Liver (tissue), 9 donors: ENCODE data around the gene OR1E2. TPM values are rescaled to one million over a fixed set of nuclear protein-coding genes. Genes with fewer than 3 reads are reported as not detected.

Experiments used
- DNase-seq: peaks from one replicate; pipeline ENCODE4 v3.0.0-alpha.2; 2017; ENCODE audit warnings: low spot score
- H3K27ac ChIP-seq, 2 donors: one replicate each; pipeline ENCODE4 v1.7.0; 2013; ENCODE audit warnings: inconsistent platforms in 2 of 2, low read length in 2 of 2, control low read depth in 1 of 2, low read depth in 1 of 2, mild to moderate bottlenecking in 1 of 2
- H3K27me3 ChIP-seq, 4 donors: one replicate each; pipeline versions ENCODE4 v1.6.1 to v1.7.0; 2013; ENCODE audit warnings: low read length in 3 of 4, inconsistent platforms in 1 of 4, mild to moderate bottlenecking in 1 of 4, moderate library complexity in 1 of 4; ENCODE audit not compliant: control insufficient read depth in 4 of 4, insufficient read depth in 4 of 4
- H3K36me3 ChIP-seq, 4 donors: one replicate each; pipeline versions ENCODE4 v1.6.1 to v1.7.0; 2013; ENCODE audit warnings: low read length in 3 of 4, mild to moderate bottlenecking in 3 of 4, low read depth in 1 of 4, moderate library complexity in 1 of 4; ENCODE audit not compliant: control insufficient read depth in 4 of 4, insufficient read depth in 3 of 4
- H3K4me1 ChIP-seq, 4 donors: one replicate each; pipeline versions ENCODE4 v1.6.1 to v1.7.0; 2013; ENCODE audit warnings: low read length in 3 of 4, mild to moderate bottlenecking in 3 of 4, moderate library complexity in 1 of 4; ENCODE audit not compliant: control insufficient read depth in 4 of 4, insufficient read depth in 4 of 4
- H3K4me3 ChIP-seq, 3 donors: one replicate each; pipeline versions ENCODE4 v1.6.1 to v1.7.0; 2013; ENCODE audit warnings: low read length in 3 of 3, control low read depth in 1 of 3, low read depth in 1 of 3, mild to moderate bottlenecking in 1 of 3
- H3K9ac ChIP-seq, 2 donors: one replicate each; pipeline ENCODE4 v1.7.0; 2013; ENCODE audit warnings: low read length in 2 of 2, mild to moderate bottlenecking in 2 of 2, moderate library complexity in 2 of 2, control low read depth in 1 of 2, low read depth in 1 of 2
- H3K9me3 ChIP-seq, 4 donors: one replicate each; pipeline versions ENCODE4 v1.6.1 to v1.7.0; 2013; ENCODE audit warnings: low read length in 3 of 4; ENCODE audit not compliant: control insufficient read depth in 4 of 4
- ATF3 ChIP-seq: IDR thresholded peaks from 2 replicates; pipeline ENCODE4 v1.6.1; 2016; ENCODE audit warnings: antibody characterized with exemption
- CTCF ChIP-seq: fragments of 150-350 bp; IDR thresholded peaks from 2 replicates; pipeline ENCODE4 v1.5.1; 2017; ENCODE audit warnings: improper control_type of control experiment, low read depth, low read length; ENCODE audit not compliant: missing input control
- EGR1 ChIP-seq, 2 donors: IDR thresholded peaks; 2 replicates each; pipeline ENCODE4 v1.6.1; 2016 to 2018; ENCODE audit warnings: antibody characterized with exemption in 2 of 2, low read depth in 2 of 2
- FOXA1 ChIP-seq: IDR thresholded peaks from 2 replicates; pipeline ENCODE4 v1.6.1; 2016; ENCODE audit warnings: antibody characterized with exemption
- FOXA2 ChIP-seq: IDR thresholded peaks from 2 replicates; pipeline ENCODE4 v1.6.1; 2016; ENCODE audit warnings: antibody characterized with exemption
- GABPA ChIP-seq, 2 donors: IDR thresholded peaks in 1 of 2; conservative IDR thresholded peaks in 1 of 2; 2 replicates each; pipeline ENCODE4 v1.6.1; 2016; ENCODE audit warnings: antibody characterized with exemption in 2 of 2, mild to moderate bottlenecking in 1 of 2, moderate library complexity in 1 of 2
- HNF4A ChIP-seq, 2 donors: conservative IDR thresholded peaks; 2 replicates each; pipeline ENCODE4 v1.6.1; 2016; ENCODE audit warnings: antibody characterized with exemption in 2 of 2, mild to moderate bottlenecking in 2 of 2
- HNF4G ChIP-seq: IDR thresholded peaks from 2 replicates; pipeline ENCODE4 v1.6.1; 2016; ENCODE audit warnings: antibody characterized with exemption
- JUND ChIP-seq, 2 donors: IDR thresholded peaks; 2 replicates each; pipeline ENCODE4 v1.6.1; 2016; ENCODE audit warnings: antibody characterized with exemption in 2 of 2
- NR2F2 ChIP-seq: IDR thresholded peaks from 2 replicates; pipeline ENCODE4 v1.6.1; 2016; ENCODE audit warnings: antibody characterized with exemption
- RAD21 ChIP-seq, 2 donors: IDR thresholded peaks; 2 replicates each; pipeline ENCODE4 v1.6.1; 2016; ENCODE audit warnings: antibody characterized with exemption in 2 of 2, mild to moderate bottlenecking in 2 of 2
- REST ChIP-seq: IDR thresholded peaks from 2 replicates; pipeline ENCODE4 v1.6.1; 2016; ENCODE audit warnings: antibody characterized with exemption, mild to moderate bottlenecking
- RXRA ChIP-seq, 2 donors: IDR thresholded peaks; 2 replicates each; pipeline ENCODE4 v1.6.1; 2017 to 2018; ENCODE audit warnings: antibody characterized with exemption in 2 of 2, mild to moderate bottlenecking in 1 of 2
- SP1 ChIP-seq: IDR thresholded peaks from 2 replicates; pipeline ENCODE4 v1.6.1; 2018; ENCODE audit warnings: antibody characterized with exemption, mild to moderate bottlenecking
- TAF1 ChIP-seq: conservative IDR thresholded peaks from 2 replicates; pipeline ENCODE4 v1.6.1; 2016; ENCODE audit warnings: antibody characterized with exemption, mild to moderate bottlenecking
- YY1 ChIP-seq: IDR thresholded peaks from 2 replicates; pipeline ENCODE4 v1.6.1; 2016; ENCODE audit warnings: antibody characterized with exemption, mild to moderate bottlenecking
- WGBS: extraction: QIAGEN DNeasy Blood & Tissue Kit; methylation state at CpG from one replicate; pipeline ENCODE4 v1.1.7; 2013; 5-methylcytosine and 5-hydroxymethylcytosine counted together
- polyA plus RNA-seq, 2 donors: library from polyadenylated mRNA; stranded (reverse) in 1 of 2; unstranded in 1 of 2; fragments of 200-250 nt in 1 of 2; fragments of >200 nt in 1 of 2; fragmentation: Nextera tagmentation in 1 of 2; extraction: Ambion mirVana in 1 of 2; gene quantifications; one replicate each; pipeline versions ENCODE4 v1.2.1 to v1.2.3, GENCODE V29; 2013 to 2015
- total RNA-seq, 2 donors: library from RNA; depleted of rRNA; stranded (reverse); fragments of >200 nt; gene quantifications; one replicate each; pipeline ENCODE4 v1.2.3, GENCODE V29; 2014
- TF ChIP-seq, protein P1 (sequence below): IDR thresholded peaks from 2 replicates; pipeline ENCODE4 v1.6.1; 2016; ENCODE audit warnings: antibody characterized with exemption
- TF ChIP-seq, protein P2 (sequence below): IDR thresholded peaks from 2 replicates; pipeline ENCODE4 v1.6.1; 2016; ENCODE audit warnings: antibody characterized with exemption
- donor health status: healthy.
- donor health status: healthy.
- donor health status: healthy.
- donor health status: healthy.
- donor health status: healthy.

OR1E2 gene
- total and polyA plus RNA-seq, 4 donors = 0.08 TPM; not detected in 3

GRCh38 chr17:3418222-3418621 is 15.4 kb downstream of the OR1E2 start:
- H3K27me3 ChIP-seq = no peaks in the 10 kb centered on the region
- no peaks in the 10 kb centered on the region for H3K4me1 ChIP-seq
- H3K9me3 ChIP-seq = no peaks in the 10 kb centered on the region
- TF ChIP-seq RXRA (IDR thresholded peaks at IDR 0.05) (no peak), FOXA1 (no peak), RAD21 (IDR thresholded peaks at IDR 0.05) (no peak), CTCF (no peak), HNF4G (no peak), JUND (IDR thresholded peaks at IDR 0.05) (no peak), SP1 (no peak), HNF4A (conservative IDR thresholded peaks at IDR 0.05) (no peak), REST (no peak), ATF3 (no peak), NR2F2 (no peak), EGR1 (IDR thresholded peaks at IDR 0.05; ENCODE audit: low read depth in 2 of 2) (no peak), GABPA (IDR thresholded peaks at IDR 0.05 in 1 of 2, conservative IDR thresholded peaks at IDR 0.05 in 1 of 2) (no peak), FOXA2 (no peak), YY1 (no peak)
- TF ChIP-seq, protein P1, sequence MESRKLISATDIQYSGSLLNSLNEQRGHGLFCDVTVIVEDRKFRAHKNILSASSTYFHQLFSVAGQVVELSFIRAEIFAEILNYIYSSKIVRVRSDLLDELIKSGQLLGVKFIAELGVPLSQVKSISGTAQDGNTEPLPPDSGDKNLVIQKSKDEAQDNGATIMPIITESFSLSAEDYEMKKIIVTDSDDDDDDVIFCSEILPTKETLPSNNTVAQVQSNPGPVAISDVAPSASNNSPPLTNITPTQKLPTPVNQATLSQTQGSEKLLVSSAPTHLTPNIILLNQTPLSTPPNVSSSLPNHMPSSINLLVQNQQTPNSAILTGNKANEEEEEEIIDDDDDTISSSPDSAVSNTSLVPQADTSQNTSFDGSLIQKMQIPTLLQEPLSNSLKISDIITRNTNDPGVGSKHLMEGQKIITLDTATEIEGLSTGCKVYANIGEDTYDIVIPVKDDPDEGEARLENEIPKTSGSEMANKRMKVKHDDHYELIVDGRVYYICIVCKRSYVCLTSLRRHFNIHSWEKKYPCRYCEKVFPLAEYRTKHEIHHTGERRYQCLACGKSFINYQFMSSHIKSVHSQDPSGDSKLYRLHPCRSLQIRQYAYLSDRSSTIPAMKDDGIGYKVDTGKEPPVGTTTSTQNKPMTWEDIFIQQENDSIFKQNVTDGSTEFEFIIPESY = no peak
- TF ChIP-seq, protein P2, sequence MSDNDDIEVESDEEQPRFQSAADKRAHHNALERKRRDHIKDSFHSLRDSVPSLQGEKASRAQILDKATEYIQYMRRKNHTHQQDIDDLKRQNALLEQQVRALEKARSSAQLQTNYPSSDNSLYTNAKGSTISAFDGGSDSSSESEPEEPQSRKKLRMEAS = no peak
- H3K27ac ChIP-seq = no peak overlapping the region
- no peak for DNase-seq
- no peak overlapping the region for H3K9ac ChIP-seq
- H3K36me3 ChIP-seq = no peaks in the 10 kb centered on the region
- H3K4me3 ChIP-seq = no peak overlapping the region
- 30% methylated on average over 2 of the region's 2 CpGs for WGBS

- Histone ChIP-seq H3K27me3 (no peaks in the 10 kb centered on the region), H3K9me3 (no peaks in the 10 kb centered on the region), H3K27ac (no peak overlapping the region), H3K4me1 (no peaks in the 10 kb centered on the region), H3K9ac (no peak overlapping the region), H3K36me3 (no peaks in the 10 kb centered on the region), H3K4me3 (no peak overlapping the region)
- 77% methylated on average over 5 of the region's 5 CpGs for WGBS
- DNase-seq = no peak
- TF ChIP-seq, protein P1 = no peak
- TF ChIP-seq NR2F2 = no peak
- TF ChIP-seq HNF4A (conservative IDR thresholded peaks at IDR 0.05) = no peak
- no peak for TF ChIP-seq TAF1
- TF ChIP-seq FOXA2 = no peak
- no peak for TF ChIP-seq FOXA1
- TF ChIP-seq RAD21 (IDR thresholded peaks at IDR 0.05) = no peak
- no peak for TF ChIP-seq CTCF
- TF ChIP-seq EGR1 (IDR thresholded peaks at IDR 0.05; ENCODE audit: low read depth in 2 of 2) = no peak
- no peak for TF ChIP-seq GABPA (IDR thresholded peaks at IDR 0.05 in 1 of 2, conservative IDR thresholded peaks at IDR 0.05 in 1 of 2)
- TF ChIP-seq, protein P2 = no peak
- TF ChIP-seq HNF4G = no peak
- TF ChIP-seq ATF3 = no peak
- no peak for TF ChIP-seq RXRA (IDR thresholded peaks at IDR 0.05)
- no peak for TF ChIP-seq YY1
- no peak for TF ChIP-seq SP1
Measured at GRCh38 chr17:3415610-3416009, 18.0 kb downstream of the OR1E2 start.
